Neuronal stem cell (in vitro differentiated cells): ENCODE measurements around the gene ARMH3.
A peak's percentile ranks its signal among the peaks of the same experiment; 100 is the strongest.

Source experiments
- DNase-seq: peaks from one replicate; pipeline ENCODE4 v3.0.0-alpha.2; 2013; ENCODE audit warnings: low spot score
- H2AFZ ChIP-seq: one replicate; pipeline ENCODE4 v1.6.1; 2013; ENCODE audit warnings: mild to moderate bottlenecking, low read length, inconsistent platforms
- H2AK5ac ChIP-seq: 2 replicates; pipeline ENCODE4 v1.6.1; 2013; ENCODE audit warnings: low read depth, mild to moderate bottlenecking, inconsistent platforms, low read length, moderate library complexity, mixed read lengths
- H2BK120ac ChIP-seq: 2 replicates; pipeline ENCODE4 v1.6.1; 2013; ENCODE audit warnings: low read depth, mild to moderate bottlenecking, inconsistent platforms, low read length, moderate library complexity, mixed read lengths
- H2BK12ac ChIP-seq: one replicate; pipeline ENCODE4 v1.6.1; 2013; ENCODE audit warnings: low read length, inconsistent platforms
- H2BK15ac ChIP-seq: 2 replicates; pipeline ENCODE4 v1.6.1; 2013; ENCODE audit warnings: mild to moderate bottlenecking, low read length, inconsistent platforms, mixed read lengths
- H2BK5ac ChIP-seq: one replicate; pipeline ENCODE4 v1.6.1; 2013; ENCODE audit warnings: inconsistent platforms, mild to moderate bottlenecking, low read length, moderate library complexity
- H3K14ac ChIP-seq: one replicate; pipeline ENCODE4 v1.6.1; 2013; ENCODE audit warnings: low read length, inconsistent platforms
- H3K18ac ChIP-seq: 2 replicates; pipeline ENCODE4 v1.6.1; 2013; ENCODE audit warnings: low read length, inconsistent platforms
- H3K23ac ChIP-seq: 2 replicates; pipeline ENCODE4 v1.6.1; 2013; ENCODE audit warnings: low read depth, mild to moderate bottlenecking, mixed read lengths, low read length, inconsistent platforms; ENCODE audit not compliant: poor library complexity
- H3K27ac ChIP-seq: replicated peaks from 3 replicates; pipeline ENCODE4 v1.5.1; 2013; ENCODE audit warnings: low read length, inconsistent platforms
- H3K27me3 ChIP-seq, 3 experiments: 2 replicates each; pipeline ENCODE4 v1.6.1; 2013; ENCODE audit warnings: low read length in 3 of 3, mild to moderate bottlenecking in 2 of 3, inconsistent platforms in 1 of 3, low read depth in 1 of 3, mixed read lengths in 1 of 3, moderate library complexity in 1 of 3; ENCODE audit not compliant: control insufficient read depth in 3 of 3, insufficient read depth in 3 of 3
- H3K36me3 ChIP-seq, 2 donors: replicated peaks in 1 of 2; 2 replicates each; pipeline ENCODE4 v1.6.1; 2013; ENCODE audit warnings: low read length in 2 of 2; ENCODE audit not compliant: control insufficient read depth in 2 of 2, insufficient read depth in 2 of 2
- H3K4ac ChIP-seq: 2 replicates; pipeline ENCODE4 v1.6.1; 2013; ENCODE audit warnings: inconsistent platforms, mild to moderate bottlenecking, low read length, moderate library complexity
- H3K4me1 ChIP-seq, 2 donors: 1 replicate in 1 of 2; 2 replicates in 1 of 2; pipeline ENCODE4 v1.6.1; 2013; ENCODE audit warnings: low read length in 2 of 2, low read depth in 1 of 2; ENCODE audit not compliant: control insufficient read depth in 2 of 2, insufficient read depth in 1 of 2
- H3K4me2 ChIP-seq: one replicate; pipeline ENCODE4 v1.6.1; 2013; ENCODE audit warnings: mild to moderate bottlenecking, low read length, inconsistent platforms; ENCODE audit not compliant: insufficient read depth, poor library complexity, severe bottlenecking
- H3K4me3 ChIP-seq, 2 donors: 2 replicates each; pipeline ENCODE4 v1.5.1; 2013; ENCODE audit warnings: low read length in 2 of 2, mild to moderate bottlenecking in 2 of 2, inconsistent platforms in 1 of 2, moderate library complexity in 1 of 2
- H3K79me1 ChIP-seq: one replicate; pipeline ENCODE4 v1.6.1; 2013; ENCODE audit warnings: low read depth, mild to moderate bottlenecking, inconsistent platforms, low read length, moderate library complexity
- H3K9ac ChIP-seq: one replicate; pipeline ENCODE4 v1.6.1; 2013; ENCODE audit warnings: mild to moderate bottlenecking, low read depth, low read length, inconsistent platforms; ENCODE audit not compliant: poor library complexity
- H3K9me3 ChIP-seq, 2 donors: replicated peaks in 1 of 2; 2 replicates each; pipeline versions ENCODE3 to v1.6.1; 2013; ENCODE audit warnings: low read length in 2 of 2, mild to moderate bottlenecking in 2 of 2, inconsistent platforms in 1 of 2, low read depth in 1 of 2, mixed read lengths in 1 of 2, moderate library complexity in 1 of 2; ENCODE audit not compliant: control insufficient read depth in 2 of 2, insufficient read depth in 1 of 2
- H4K8ac ChIP-seq: one replicate; pipeline ENCODE4 v1.6.1; 2013; ENCODE audit warnings: low read depth, mild to moderate bottlenecking, inconsistent platforms, low read length, moderate library complexity
- H4K91ac ChIP-seq: one replicate; pipeline ENCODE4 v1.6.1; 2013; ENCODE audit warnings: low read length, low read depth, mild to moderate bottlenecking, inconsistent platforms; ENCODE audit not compliant: poor library complexity
- WGBS, 2 donors: extraction: QIAGEN DNeasy Blood & Tissue Kit; methylation state at CpG; one replicate each; pipeline ENCODE4 v1.1.7; 2013; ENCODE audit warnings: missing lambda C conversion rate in 2 of 2, mixed read lengths in 1 of 2; ENCODE audit not compliant: insufficient read length in 2 of 2, insufficient replicate concordance in 1 of 2; ENCODE audit errors: extremely low coverage in 2 of 2; 5-methylcytosine and 5-hydroxymethylcytosine counted together

Gene ARMH3

GRCh38 chr10:101826852-101827434 is 229.0 kb downstream of the ARMH3 start:
- Histone ChIP-seq H3K9me3 (no peaks in the 10 kb centered on the region), H2BK120ac (no peak overlapping the region), H2BK12ac (no peak overlapping the region), H2BK5ac (no peak overlapping the region), H3K27ac (no peak overlapping the region), H4K8ac (no peak overlapping the region), H3K4me3 (no peak overlapping the region), H3K4me2 (no peak overlapping the region), H3K9ac (no peak overlapping the region), H3K4ac (no peak overlapping the region), H4K91ac (no peak overlapping the region), H2AK5ac (no peak overlapping the region), H3K27me3 (no peaks in the 10 kb centered on the region), H3K23ac (no peak overlapping the region), H3K79me1 (no peaks in the 10 kb centered on the region), H3K4me1 (peaks cover 10 to 15% of the 10 kb centered on the region in 2 donors), H2AFZ (no peak overlapping the region), H3K18ac (no peak overlapping the region), H3K14ac (no peak overlapping the region), H2BK15ac (no peak overlapping the region), H3K36me3 (peaks cover 8 to 23% of the 10 kb centered on the region in 2 donors)
- WGBS, 2 donors, result no CpG with 5 or more reads among the region's 5 CpGs
- DNase-seq, result no peak

- H2BK12ac ChIP-seq, result no peak overlapping the region
- no peak overlapping the region for H2BK15ac ChIP-seq
- no CpG with 5 or more reads among the region's 2 CpGs for WGBS, 2 donors
Observed at GRCh38 chr10:101824736-101825135, 231.2 kb downstream of the ARMH3 start.

GRCh38 chr10:101818872-101819633 is 236.9 kb downstream of the ARMH3 start:
- DNase-seq, result no peak
- no peak overlapping the region for H2BK5ac ChIP-seq
- peak overlapping the region; percentile 3 for H3K18ac ChIP-seq
- H3K23ac ChIP-seq, result no peak overlapping the region
- H3K14ac ChIP-seq, result no peak overlapping the region
- peak overlapping the region; percentile 78 to 86 for H3K4me3 ChIP-seq
- no peaks in the 10 kb centered on the region for H3K79me1 ChIP-seq
- peak overlapping the region; percentile 39 for H3K9ac ChIP-seq
- peaks cover 2 to 10% of the 10 kb centered on the region in 2 donors for H3K4me1 ChIP-seq
- no CpG with 5 or more reads among the region's 14 CpGs for WGBS, 2 donors
- H3K4me2 ChIP-seq, result peak overlapping the region; percentile 63
- H3K9me3 ChIP-seq, result no peaks in the 10 kb centered on the region
- no peaks in the 10 kb centered on the region for H3K27me3 ChIP-seq
- peak overlapping the region; percentile 82 for H2AFZ ChIP-seq
- peaks cover 0 to 10% of the 10 kb centered on the region in 2 donors for H3K36me3 ChIP-seq
- no peak overlapping the region for H4K8ac ChIP-seq
- H2BK15ac ChIP-seq, result no peak overlapping the region
- no peak overlapping the region for H2BK120ac ChIP-seq
- no peak overlapping the region for H2BK12ac ChIP-seq
- H4K91ac ChIP-seq, result no peak overlapping the region
- no peak overlapping the region for H3K4ac ChIP-seq
- no peak overlapping the region for H2AK5ac ChIP-seq
- H3K27ac ChIP-seq, result peak overlapping the region; percentile 66

More at GRCh38 chr10:101824736-101825135, 231.2 kb downstream of the ARMH3 start:
- H3K9me3 ChIP-seq, result no peaks in the 10 kb centered on the region
- H2AK5ac ChIP-seq, result no peak overlapping the region
- no peaks in the 10 kb centered on the region for H3K27me3 ChIP-seq
- no peak overlapping the region for H3K18ac ChIP-seq
- no peak overlapping the region for H3K23ac ChIP-seq
- no peak overlapping the region for H2AFZ ChIP-seq
- no peak overlapping the region for H3K4me2 ChIP-seq
- H3K36me3 ChIP-seq, result peaks cover 8 to 23% of the 10 kb centered on the region in 2 donors
- H3K4me3 ChIP-seq, result no peak overlapping the region
- H3K4me1 ChIP-seq, result peaks cover 0 to 3% of the 10 kb centered on the region in 2 donors
- no peak overlapping the region for H3K9ac ChIP-seq
- H4K91ac ChIP-seq, result no peak overlapping the region
- DNase-seq, result no peak
- H3K14ac ChIP-seq, result no peak overlapping the region
- H2BK5ac ChIP-seq, result no peak overlapping the region
- H2BK120ac ChIP-seq, result no peak overlapping the region
- H3K27ac ChIP-seq, result no peak overlapping the region
- H3K4ac ChIP-seq, result no peak overlapping the region
- H3K79me1 ChIP-seq, result no peaks in the 10 kb centered on the region
- no peak overlapping the region for H4K8ac ChIP-seq

GRCh38 chr10:101818119-101818871 is 237.7 kb downstream of the ARMH3 start, which contains the start of gene OGA:
Gene OGA, minus strand, starts transcription at chr10:101818444. Its CDS starts 422 bp downstream, at chr10:101818022.
- H2BK12ac ChIP-seq, result no peak within 1 kb of the TSS
- no peak within 1 kb of the TSS for H4K91ac ChIP-seq
- peak within 1 kb of the TSS; percentile 82 for H2AFZ ChIP-seq
- no peak within 1 kb of the TSS for H2BK120ac ChIP-seq
- H3K14ac ChIP-seq, result no peak within 1 kb of the TSS
- H3K23ac ChIP-seq, result peak within 1 kb of the TSS; percentile 50
- peak within 1 kb of the TSS; percentile 86 to 99 for H3K4me3 ChIP-seq
- H3K36me3 ChIP-seq, result peaks cover 0 to 18% of the 10 kb centered on the region in 2 donors
- peak within 1 kb of the TSS; percentile 63 for H3K4me2 ChIP-seq
- H3K9ac ChIP-seq, result peak within 1 kb of the TSS; percentile 95
- H3K27me3 ChIP-seq, result no peaks in the 10 kb centered on the region
- no peak within 1 kb of the TSS for H4K8ac ChIP-seq
- peak within 1 kb of the TSS; percentile 100 for H3K18ac ChIP-seq
- peak within 1 kb of the TSS; percentile 89 for H2AK5ac ChIP-seq
- peak; percentile 99 for DNase-seq
- H3K79me1 ChIP-seq, result no peaks in the 10 kb centered on the region
- peak within 1 kb of the TSS; percentile 96 for H3K27ac ChIP-seq
- H2BK15ac ChIP-seq, result no peak within 1 kb of the TSS
- H3K4me1 ChIP-seq, result peaks cover 2 to 10% of the 10 kb centered on the region in 2 donors
- no peaks in the 10 kb centered on the region for H3K9me3 ChIP-seq
- H2BK5ac ChIP-seq, result peak within 1 kb of the TSS; percentile 94
- H3K4ac ChIP-seq, result no peak within 1 kb of the TSS
- no CpG with 5 or more reads among the region's 47 CpGs for WGBS, 2 donors
